ENCODE results near the gene BLOC1S4. TPM values are rescaled to one million over a fixed set of nuclear protein-coding genes. Genes with fewer than 3 reads are reported as not detected.

The BLOC1S4 gene
- total and polyA plus RNA-seq, 2 experiments from 2014 or later: 23.9 to 35.2 TPM

DNA sequence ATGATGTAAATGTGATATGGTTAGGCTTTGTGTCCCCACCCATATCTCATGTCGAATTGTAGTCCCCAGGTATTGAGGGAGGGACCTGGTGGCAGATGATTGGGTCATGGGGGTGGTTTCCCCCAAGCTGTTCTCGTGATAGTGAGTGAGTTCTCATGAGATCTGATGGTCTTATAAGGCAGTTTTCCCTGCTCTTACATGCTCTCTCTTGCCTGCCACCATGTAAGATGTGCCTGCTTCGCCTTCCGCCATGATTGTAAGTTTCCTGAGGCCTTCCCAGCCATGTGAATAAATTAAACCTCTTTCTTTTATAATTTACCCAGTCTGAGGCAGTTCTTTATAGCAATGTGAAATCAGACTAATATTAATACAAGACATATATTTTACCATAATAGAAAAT is 23.9 kb downstream of the BLOC1S4 start:
- TF ChIP-seq POLR2AphosphoS5 (IDR thresholded peaks at IDR 0.05; ENCODE audit: low read depth) (no peak), ZNF331 (CRISPR knock-in tag; IDR thresholded peaks at IDR 0.05; ENCODE audit: low read depth) (no peak), CREB1 (CRISPR knock-in tag; IDR thresholded peaks at IDR 0.05; ENCODE audit: low read depth) (no peak), NANOG (IDR thresholded peaks at IDR 0.05; ENCODE audit: borderline replicate concordance) (no peak), ZNF114 (CRISPR knock-in tag; IDR thresholded peaks at IDR 0.05) (no peak), EZH2 (IDR thresholded peaks at IDR 0.05; ENCODE audit: low read depth, unreplicated experiment) (no peak), JUNB (IDR thresholded peaks at IDR 0.05; ENCODE audit: unreplicated experiment) (no peak), EZH2phosphoT487 (IDR thresholded peaks at IDR 0.05; ENCODE audit: unreplicated experiment) (no peak)
- TF ChIP-seq, protein P1, sequence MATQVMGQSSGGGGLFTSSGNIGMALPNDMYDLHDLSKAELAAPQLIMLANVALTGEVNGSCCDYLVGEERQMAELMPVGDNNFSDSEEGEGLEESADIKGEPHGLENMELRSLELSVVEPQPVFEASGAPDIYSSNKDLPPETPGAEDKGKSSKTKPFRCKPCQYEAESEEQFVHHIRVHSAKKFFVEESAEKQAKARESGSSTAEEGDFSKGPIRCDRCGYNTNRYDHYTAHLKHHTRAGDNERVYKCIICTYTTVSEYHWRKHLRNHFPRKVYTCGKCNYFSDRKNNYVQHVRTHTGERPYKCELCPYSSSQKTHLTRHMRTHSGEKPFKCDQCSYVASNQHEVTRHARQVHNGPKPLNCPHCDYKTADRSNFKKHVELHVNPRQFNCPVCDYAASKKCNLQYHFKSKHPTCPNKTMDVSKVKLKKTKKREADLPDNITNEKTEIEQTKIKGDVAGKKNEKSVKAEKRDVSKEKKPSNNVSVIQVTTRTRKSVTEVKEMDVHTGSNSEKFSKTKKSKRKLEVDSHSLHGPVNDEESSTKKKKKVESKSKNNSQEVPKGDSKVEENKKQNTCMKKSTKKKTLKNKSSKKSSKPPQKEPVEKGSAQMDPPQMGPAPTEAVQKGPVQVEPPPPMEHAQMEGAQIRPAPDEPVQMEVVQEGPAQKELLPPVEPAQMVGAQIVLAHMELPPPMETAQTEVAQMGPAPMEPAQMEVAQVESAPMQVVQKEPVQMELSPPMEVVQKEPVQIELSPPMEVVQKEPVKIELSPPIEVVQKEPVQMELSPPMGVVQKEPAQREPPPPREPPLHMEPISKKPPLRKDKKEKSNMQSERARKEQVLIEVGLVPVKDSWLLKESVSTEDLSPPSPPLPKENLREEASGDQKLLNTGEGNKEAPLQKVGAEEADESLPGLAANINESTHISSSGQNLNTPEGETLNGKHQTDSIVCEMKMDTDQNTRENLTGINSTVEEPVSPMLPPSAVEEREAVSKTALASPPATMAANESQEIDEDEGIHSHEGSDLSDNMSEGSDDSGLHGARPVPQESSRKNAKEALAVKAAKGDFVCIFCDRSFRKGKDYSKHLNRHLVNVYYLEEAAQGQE (IDR thresholded peaks at IDR 0.05; ENCODE audit: unreplicated experiment): no peak
- TF ChIP-seq, protein P2, sequence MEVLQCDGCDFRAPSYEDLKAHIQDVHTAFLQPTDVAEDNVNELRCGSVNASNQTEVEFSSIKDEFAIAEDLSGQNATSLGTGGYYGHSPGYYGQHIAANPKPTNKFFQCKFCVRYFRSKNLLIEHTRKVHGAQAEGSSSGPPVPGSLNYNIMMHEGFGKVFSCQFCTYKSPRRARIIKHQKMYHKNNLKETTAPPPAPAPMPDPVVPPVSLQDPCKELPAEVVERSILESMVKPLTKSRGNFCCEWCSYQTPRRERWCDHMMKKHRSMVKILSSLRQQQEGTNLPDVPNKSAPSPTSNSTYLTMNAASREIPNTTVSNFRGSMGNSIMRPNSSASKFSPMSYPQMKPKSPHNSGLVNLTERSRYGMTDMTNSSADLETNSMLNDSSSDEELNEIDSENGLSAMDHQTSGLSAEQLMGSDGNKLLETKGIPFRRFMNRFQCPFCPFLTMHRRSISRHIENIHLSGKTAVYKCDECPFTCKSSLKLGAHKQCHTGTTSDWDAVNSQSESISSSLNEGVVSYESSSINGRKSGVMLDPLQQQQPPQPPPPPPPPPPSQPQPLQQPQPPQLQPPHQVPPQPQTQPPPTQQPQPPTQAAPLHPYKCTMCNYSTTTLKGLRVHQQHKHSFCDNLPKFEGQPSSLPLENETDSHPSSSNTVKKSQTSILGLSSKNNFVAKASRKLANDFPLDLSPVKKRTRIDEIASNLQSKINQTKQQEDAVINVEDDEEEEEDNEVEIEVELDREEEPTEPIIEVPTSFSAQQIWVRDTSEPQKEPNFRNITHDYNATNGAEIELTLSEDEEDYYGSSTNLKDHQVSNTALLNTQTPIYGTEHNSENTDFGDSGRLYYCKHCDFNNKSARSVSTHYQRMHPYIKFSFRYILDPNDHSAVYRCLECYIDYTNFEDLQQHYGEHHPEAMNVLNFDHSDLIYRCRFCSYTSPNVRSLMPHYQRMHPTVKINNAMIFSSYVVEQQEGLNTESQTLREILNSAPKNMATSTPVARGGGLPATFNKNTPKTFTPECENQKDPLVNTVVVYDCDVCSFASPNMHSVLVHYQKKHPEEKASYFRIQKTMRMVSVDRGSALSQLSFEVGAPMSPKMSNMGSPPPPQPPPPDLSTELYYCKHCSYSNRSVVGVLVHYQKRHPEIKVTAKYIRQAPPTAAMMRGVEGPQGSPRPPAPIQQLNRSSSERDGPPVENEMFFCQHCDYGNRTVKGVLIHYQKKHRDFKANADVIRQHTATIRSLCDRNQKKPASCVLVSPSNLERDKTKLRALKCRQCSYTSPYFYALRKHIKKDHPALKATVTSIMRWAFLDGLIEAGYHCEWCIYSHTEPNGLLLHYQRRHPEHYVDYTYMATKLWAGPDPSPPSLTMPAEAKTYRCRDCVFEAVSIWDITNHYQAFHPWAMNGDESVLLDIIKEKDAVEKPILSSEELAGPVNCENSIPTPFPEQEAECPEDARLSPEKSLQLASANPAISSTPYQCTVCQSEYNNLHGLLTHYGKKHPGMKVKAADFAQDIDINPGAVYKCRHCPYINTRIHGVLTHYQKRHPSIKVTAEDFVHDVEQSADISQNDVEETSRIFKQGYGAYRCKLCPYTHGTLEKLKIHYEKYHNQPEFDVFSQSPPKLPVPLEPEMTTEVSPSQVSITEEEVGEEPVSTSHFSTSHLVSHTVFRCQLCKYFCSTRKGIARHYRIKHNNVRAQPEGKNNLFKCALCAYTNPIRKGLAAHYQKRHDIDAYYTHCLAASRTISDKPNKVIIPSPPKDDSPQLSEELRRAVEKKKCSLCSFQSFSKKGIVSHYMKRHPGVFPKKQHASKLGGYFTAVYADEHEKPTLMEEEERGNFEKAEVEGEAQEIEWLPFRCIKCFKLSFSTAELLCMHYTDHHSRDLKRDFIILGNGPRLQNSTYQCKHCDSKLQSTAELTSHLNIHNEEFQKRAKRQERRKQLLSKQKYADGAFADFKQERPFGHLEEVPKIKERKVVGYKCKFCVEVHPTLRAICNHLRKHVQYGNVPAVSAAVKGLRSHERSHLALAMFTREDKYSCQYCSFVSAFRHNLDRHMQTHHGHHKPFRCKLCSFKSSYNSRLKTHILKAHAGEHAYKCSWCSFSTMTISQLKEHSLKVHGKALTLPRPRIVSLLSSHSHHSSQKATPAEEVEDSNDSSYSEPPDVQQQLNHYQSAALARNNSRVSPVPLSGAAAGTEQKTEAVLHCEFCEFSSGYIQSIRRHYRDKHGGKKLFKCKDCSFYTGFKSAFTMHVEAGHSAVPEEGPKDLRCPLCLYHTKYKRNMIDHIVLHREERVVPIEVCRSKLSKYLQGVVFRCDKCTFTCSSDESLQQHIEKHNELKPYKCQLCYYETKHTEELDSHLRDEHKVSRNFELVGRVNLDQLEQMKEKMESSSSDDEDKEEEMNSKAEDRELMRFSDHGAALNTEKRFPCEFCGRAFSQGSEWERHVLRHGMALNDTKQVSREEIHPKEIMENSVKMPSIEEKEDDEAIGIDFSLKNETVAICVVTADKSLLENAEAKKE (CRISPR knock-in tag; IDR thresholded peaks at IDR 0.05): no peak
- TF ChIP-seq, protein P3, sequence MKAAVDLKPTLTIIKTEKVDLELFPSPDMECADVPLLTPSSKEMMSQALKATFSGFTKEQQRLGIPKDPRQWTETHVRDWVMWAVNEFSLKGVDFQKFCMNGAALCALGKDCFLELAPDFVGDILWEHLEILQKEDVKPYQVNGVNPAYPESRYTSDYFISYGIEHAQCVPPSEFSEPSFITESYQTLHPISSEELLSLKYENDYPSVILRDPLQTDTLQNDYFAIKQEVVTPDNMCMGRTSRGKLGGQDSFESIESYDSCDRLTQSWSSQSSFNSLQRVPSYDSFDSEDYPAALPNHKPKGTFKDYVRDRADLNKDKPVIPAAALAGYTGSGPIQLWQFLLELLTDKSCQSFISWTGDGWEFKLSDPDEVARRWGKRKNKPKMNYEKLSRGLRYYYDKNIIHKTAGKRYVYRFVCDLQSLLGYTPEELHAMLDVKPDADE (IDR thresholded peaks at IDR 0.05): no peak
- no peak overlapping the region for H3K4me3 ChIP-seq
- H3K27ac ChIP-seq (ENCODE audit: low read depth): no peak overlapping the region
- Mint-ChIP-seq H3K27ac (no peak overlapping the region), H3K36me3 (ENCODE audit: low read depth) (no peaks in the 10 kb centered on the region), H3K27me3 (ENCODE audit: insufficient read depth, low read depth, poor library complexity) (peaks cover 3% of the 10 kb centered on the region), H3K4me1 (no peaks in the 10 kb centered on the region), H3K4me3 (no peak overlapping the region), H3K9me3 (peaks cover 9% of the 10 kb centered on the region; the same call in 1 of the 3 replicates)
- DNase-seq (ENCODE audit: low spot score) (no peak), ATAC-seq (no peak)
- no peaks in the 10 kb centered on the region for H4K20me1 ChIP-seq (replicated peaks; ENCODE audit: insufficient read depth)
- H3K27me3 ChIP-seq (ENCODE audit: insufficient read depth): no peaks in the 10 kb centered on the region
- no peaks in the 10 kb centered on the region for H3K9me2 ChIP-seq (ENCODE audit: insufficient read depth)
- H3K79me2 ChIP-seq (replicated peaks; ENCODE audit: insufficient read depth): no peaks in the 10 kb centered on the region
- no peak overlapping the region for H3K4me2 ChIP-seq
- no peaks in the 10 kb centered on the region for H3K36me3 ChIP-seq (ENCODE audit: insufficient read depth)
- H2AFZ ChIP-seq: no peak overlapping the region
- no peaks in the 10 kb centered on the region for H3K4me1 ChIP-seq (ENCODE audit: insufficient read depth)
- H3F3A ChIP-seq (replicated peaks; ENCODE audit: low read depth): no peaks in the 10 kb centered on the region

Measured in GM23338 (cell line).